ENCODE results near the gene MYLK2.
"Not testable (repeated sequence)": the region's sequence is repeated elsewhere in the genome, so short reads cannot be mapped to it uniquely, and the experiment has no call there.

Gene MYLK2

DNA sequence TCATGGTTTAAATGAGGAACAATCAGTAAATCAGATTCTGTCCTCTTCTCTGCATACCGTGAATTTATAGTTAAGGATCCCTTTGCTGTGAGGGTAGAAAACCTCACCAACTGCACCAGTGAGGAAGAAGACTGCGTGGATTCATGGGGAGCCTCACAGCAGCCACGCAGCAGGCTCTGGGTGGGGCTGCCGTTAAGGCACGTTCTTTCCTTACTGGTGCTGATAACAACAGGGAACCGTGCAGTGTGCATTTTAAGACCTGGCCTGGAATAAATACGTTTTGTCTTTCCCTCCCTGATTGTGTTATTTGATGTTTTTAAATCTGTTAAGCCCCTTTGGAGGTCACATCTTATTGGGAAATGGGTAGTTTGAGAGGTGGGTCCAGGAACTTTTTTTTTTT is 17.6 kb upstream of the MYLK2 start:
- H3K36me3 ChIP-seq (ENCODE audit: control insufficient read depth, insufficient read depth, low read length): peaks cover 87% of the 10 kb centered on the region
- H3K27me3 ChIP-seq (ENCODE audit: control insufficient read depth, insufficient read depth, low read length): no peaks in the 10 kb centered on the region
- no peak overlapping the region for H3K4me3 ChIP-seq (ENCODE audit: low read depth, low read length)
- H3K4me1 ChIP-seq (ENCODE audit: control insufficient read depth, insufficient read depth, low read length): no peaks in the 10 kb centered on the region
- no peak overlapping the region for H3K27ac ChIP-seq (ENCODE audit: low read depth, low read length)
- H3K9me3 ChIP-seq (ENCODE audit: control insufficient read depth, insufficient read depth, low read length): no peaks in the 10 kb centered on the region
- no peak overlapping the region for H3K9ac ChIP-seq (ENCODE audit: low read depth, low read length)

- Histone ChIP-seq H3K4me3 (ENCODE audit: low read depth, low read length) (no peak overlapping the region), H3K36me3 (ENCODE audit: control insufficient read depth, insufficient read depth, low read length) (peaks cover 73% of the 10 kb centered on the region), H3K9ac (ENCODE audit: low read depth, low read length) (no peak overlapping the region), H3K27ac (ENCODE audit: low read depth, low read length) (no peak overlapping the region), H3K4me1 (ENCODE audit: control insufficient read depth, insufficient read depth, low read length) (no peaks in the 10 kb centered on the region), H3K27me3 (ENCODE audit: control insufficient read depth, insufficient read depth, low read length) (no peaks in the 10 kb centered on the region), H3K9me3 (ENCODE audit: control insufficient read depth, insufficient read depth, low read length) (no peaks in the 10 kb centered on the region)
Observed at GRCh38 chr20:31803552-31804291, 15.4 kb upstream of the MYLK2 start.

- Histone ChIP-seq H3K4me1 (ENCODE audit: control insufficient read depth, insufficient read depth, low read length) (no peaks in the 10 kb centered on the region), H3K9ac (ENCODE audit: low read depth, low read length) (no peak overlapping the region), H3K9me3 (ENCODE audit: control insufficient read depth, insufficient read depth, low read length) (no peaks in the 10 kb centered on the region), H3K4me3 (ENCODE audit: low read depth, low read length) (no peak overlapping the region), H3K27me3 (ENCODE audit: control insufficient read depth, insufficient read depth, low read length) (no peaks in the 10 kb centered on the region), H3K27ac (ENCODE audit: low read depth, low read length) (no peak overlapping the region), H3K36me3 (ENCODE audit: control insufficient read depth, insufficient read depth, low read length) (peaks cover 43% of the 10 kb centered on the region)
Observed at GRCh38 chr20:31806564-31807355, 12.4 kb upstream of the MYLK2 start.

DNA sequence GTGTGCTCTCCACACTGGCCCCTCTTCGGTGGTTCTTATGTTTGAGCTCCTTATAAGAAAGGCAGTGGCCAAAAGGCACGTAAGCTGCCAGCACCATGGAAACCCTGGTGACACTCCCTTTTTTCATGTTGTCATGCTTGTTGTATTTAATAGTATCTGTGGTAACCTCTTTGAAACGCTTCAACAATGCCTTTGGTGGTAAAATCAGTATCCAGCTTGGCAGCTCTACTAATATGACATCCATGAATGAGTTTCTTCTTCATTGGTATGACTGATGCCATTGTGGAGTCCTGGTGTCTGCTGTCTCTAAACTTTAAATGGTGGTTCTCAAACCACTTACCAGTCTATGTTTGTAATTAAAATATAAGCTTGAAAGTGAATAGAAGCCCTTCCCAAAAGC is 10.7 kb upstream of the MYLK2 start:
- H3K9ac ChIP-seq (ENCODE audit: low read depth, low read length): no peak overlapping the region
- H3K27ac ChIP-seq (ENCODE audit: low read depth, low read length): no peak overlapping the region
- no peaks in the 10 kb centered on the region for H3K27me3 ChIP-seq (ENCODE audit: control insufficient read depth, insufficient read depth, low read length)
- H3K4me1 ChIP-seq (ENCODE audit: control insufficient read depth, insufficient read depth, low read length): no peaks in the 10 kb centered on the region
- peaks cover 26% of the 10 kb centered on the region for H3K36me3 ChIP-seq (ENCODE audit: control insufficient read depth, insufficient read depth, low read length)
- no peaks in the 10 kb centered on the region for H3K9me3 ChIP-seq (ENCODE audit: control insufficient read depth, insufficient read depth, low read length)
- H3K4me3 ChIP-seq (ENCODE audit: low read depth, low read length): no peak overlapping the region

DNA sequence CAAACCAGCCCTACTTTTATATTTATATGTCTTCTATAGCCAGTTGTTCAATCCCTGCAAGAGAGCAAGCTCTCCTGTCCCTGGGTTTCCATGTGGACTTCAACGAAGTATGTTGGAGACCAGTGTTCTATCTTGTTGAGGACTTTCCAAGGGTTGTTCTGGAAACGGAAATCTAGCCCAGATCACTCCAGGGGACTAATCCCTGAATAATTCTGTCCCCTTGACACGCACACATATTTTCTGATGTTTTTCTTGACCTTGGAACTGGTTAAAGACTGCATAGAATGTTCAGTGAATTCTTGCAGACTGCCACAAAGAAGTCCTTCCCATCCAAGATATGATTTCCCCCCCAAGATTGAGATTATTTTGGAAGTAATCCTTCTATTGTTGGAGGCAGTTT is 9.5 kb upstream of the MYLK2 start:
- no peak overlapping the region for H3K27ac ChIP-seq (ENCODE audit: low read depth, low read length)
- H3K27me3 ChIP-seq (ENCODE audit: control insufficient read depth, insufficient read depth, low read length): no peaks in the 10 kb centered on the region
- H3K9ac ChIP-seq (ENCODE audit: low read depth, low read length): no peak overlapping the region
- H3K4me3 ChIP-seq (ENCODE audit: low read depth, low read length): no peak overlapping the region
- peaks cover 19% of the 10 kb centered on the region for H3K36me3 ChIP-seq (ENCODE audit: control insufficient read depth, insufficient read depth, low read length)
- no peaks in the 10 kb centered on the region for H3K4me1 ChIP-seq (ENCODE audit: control insufficient read depth, insufficient read depth, low read length)
- no peaks in the 10 kb centered on the region for H3K9me3 ChIP-seq (ENCODE audit: control insufficient read depth, insufficient read depth, low read length)

- Histone ChIP-seq H3K36me3 (ENCODE audit: control insufficient read depth, insufficient read depth, low read length) (peaks cover 11% of the 10 kb centered on the region), H3K27me3 (ENCODE audit: control insufficient read depth, insufficient read depth, low read length) (no peaks in the 10 kb centered on the region), H3K27ac (ENCODE audit: low read depth, low read length) (no peak overlapping the region), H3K4me1 (ENCODE audit: control insufficient read depth, insufficient read depth, low read length) (peaks cover 10% of the 10 kb centered on the region; the same call in 1 of the 2 replicates), H3K4me3 (ENCODE audit: low read depth, low read length) (no peak overlapping the region), H3K9ac (ENCODE audit: low read depth, low read length) (no peak overlapping the region), H3K9me3 (ENCODE audit: control insufficient read depth, insufficient read depth, low read length) (no peaks in the 10 kb centered on the region)
Observed at GRCh38 chr20:31811198-31811597, 8.0 kb upstream of the MYLK2 start.

- Histone ChIP-seq H3K4me1 (ENCODE audit: control insufficient read depth, insufficient read depth, low read length) (peaks cover 10% of the 10 kb centered on the region; the same call in 1 of the 2 replicates), H3K9ac (ENCODE audit: low read depth, low read length) (no peak overlapping the region), H3K36me3 (ENCODE audit: control insufficient read depth, insufficient read depth, low read length) (peaks cover 3% of the 10 kb centered on the region; the same call in 1 of the 2 replicates), H3K4me3 (ENCODE audit: low read depth, low read length) (no peak overlapping the region), H3K27me3 (ENCODE audit: control insufficient read depth, insufficient read depth, low read length) (no peaks in the 10 kb centered on the region), H3K27ac (ENCODE audit: low read depth, low read length) (no peak overlapping the region), H3K9me3 (ENCODE audit: control insufficient read depth, insufficient read depth, low read length) (no peaks in the 10 kb centered on the region)
Observed at GRCh38 chr20:31811796-31812728, 7.1 kb upstream of the MYLK2 start.

GRCh38 chr20:31813611-31814010 is 5.5 kb upstream of the MYLK2 start:
- H3K36me3 ChIP-seq (ENCODE audit: control insufficient read depth, insufficient read depth, low read length): no peaks in the 10 kb centered on the region
- no peaks in the 10 kb centered on the region for H3K27me3 ChIP-seq (ENCODE audit: control insufficient read depth, insufficient read depth, low read length)
- no peak overlapping the region for H3K9ac ChIP-seq (ENCODE audit: low read depth, low read length)
- peaks cover 10% of the 10 kb centered on the region; the same call in 1 of the 2 replicates for H3K4me1 ChIP-seq (ENCODE audit: control insufficient read depth, insufficient read depth, low read length)
- no peak overlapping the region for H3K4me3 ChIP-seq (ENCODE audit: low read depth, low read length)
- H3K27ac ChIP-seq (ENCODE audit: low read depth, low read length): no peak overlapping the region
- H3K9me3 ChIP-seq (ENCODE audit: control insufficient read depth, insufficient read depth, low read length): no peaks in the 10 kb centered on the region

- not testable (repeated sequence) for H3K4me1 ChIP-seq (ENCODE audit: control insufficient read depth, insufficient read depth, low read length); H3K36me3 ChIP-seq (ENCODE audit: control insufficient read depth, insufficient read depth, low read length); H3K27ac ChIP-seq (ENCODE audit: low read depth, low read length); H3K27me3 ChIP-seq (ENCODE audit: control insufficient read depth, insufficient read depth, low read length); H3K9me3 ChIP-seq (ENCODE audit: control insufficient read depth, insufficient read depth, low read length); H3K4me3 ChIP-seq (ENCODE audit: low read depth, low read length); H3K9ac ChIP-seq (ENCODE audit: low read depth, low read length)
Observed at GRCh38 chr20:31814142-31814541, 5.0 kb upstream of the MYLK2 start.

- H3K27ac ChIP-seq (ENCODE audit: low read depth, low read length): no peak overlapping the region
Observed at GRCh38 chr20:31815408-31816188, 3.6 kb upstream of the MYLK2 start.

More at GRCh38 chr20:31815408-31816188, 3.6 kb upstream of the MYLK2 start:
- no peaks in the 10 kb centered on the region for H3K36me3 ChIP-seq (ENCODE audit: control insufficient read depth, insufficient read depth, low read length)
- H3K9me3 ChIP-seq (ENCODE audit: control insufficient read depth, insufficient read depth, low read length): no peaks in the 10 kb centered on the region
- no peak overlapping the region for H3K4me3 ChIP-seq (ENCODE audit: low read depth, low read length)
- no peak overlapping the region for H3K9ac ChIP-seq (ENCODE audit: low read depth, low read length)
- peaks cover 10% of the 10 kb centered on the region; the same call in 1 of the 2 replicates for H3K4me1 ChIP-seq (ENCODE audit: control insufficient read depth, insufficient read depth, low read length)
- no peaks in the 10 kb centered on the region for H3K27me3 ChIP-seq (ENCODE audit: control insufficient read depth, insufficient read depth, low read length)
